Measurements from ENCODE around the gene FAAP20.
A peak's percentile ranks its signal among the peaks of the same experiment; 100 is the strongest.

FAAP20 gene

DNA sequence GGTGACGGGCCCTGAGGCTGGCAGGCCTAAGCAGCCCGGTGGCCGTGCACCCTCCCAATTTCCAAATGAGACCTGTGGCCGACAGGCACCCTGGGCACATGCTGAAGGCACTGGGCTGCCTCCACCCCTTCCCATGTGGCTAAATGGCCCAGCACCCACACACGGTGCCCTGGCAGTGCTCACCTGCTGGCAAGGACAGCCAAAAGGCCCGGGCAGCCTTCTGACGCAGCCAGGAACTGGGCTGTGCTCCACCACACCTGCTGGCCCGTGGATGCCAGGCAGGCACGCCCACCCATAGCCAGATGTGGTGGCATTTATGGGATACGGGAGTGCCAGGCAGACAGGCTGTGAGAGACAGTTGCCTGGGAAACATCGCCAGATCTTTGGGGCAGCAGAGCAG is 4.0 kb upstream of the FAAP20 start:
- Mint-ChIP-seq H3K4me3 (peak overlapping the region; percentile 90), H3K36me3 (ENCODE audit: low read depth) (no peaks in the 10 kb centered on the region), H3K27me3 (no peaks in the 10 kb centered on the region), H3K4me1 (ENCODE audit: low read depth) (peaks cover 25% of the 10 kb centered on the region), H3K27ac (peak overlapping the region; percentile 92), H3K9me3 (no peaks in the 10 kb centered on the region)
- no peak for DNase-seq

DNA sequence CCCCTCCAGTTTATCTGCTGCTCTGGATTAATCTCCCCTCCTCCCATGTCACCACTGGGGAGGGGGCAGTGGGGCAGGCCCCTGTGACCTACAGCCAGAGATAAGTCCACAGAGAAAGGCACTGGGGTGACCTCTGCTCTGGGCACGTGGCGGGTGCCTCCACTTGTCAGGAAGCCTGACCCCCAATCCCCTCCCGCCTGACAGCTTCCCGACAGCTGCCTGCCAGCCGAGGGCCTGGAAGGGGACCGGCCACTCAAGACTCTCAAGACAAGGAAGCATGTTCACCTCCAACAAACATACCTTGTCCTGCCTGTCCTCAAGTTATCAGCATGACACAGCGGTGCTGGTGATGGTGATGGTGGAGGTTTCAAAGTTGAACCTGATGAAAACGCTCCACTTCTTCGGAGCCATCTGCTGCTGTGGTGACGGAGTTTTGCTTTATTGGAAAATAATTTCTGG is 3.2 kb upstream of the FAAP20 start:
- Mint-ChIP-seq H3K27me3 (no peaks in the 10 kb centered on the region), H3K4me1 (ENCODE audit: low read depth) (peaks cover 31% of the 10 kb centered on the region), H3K4me3 (no peak overlapping the region), H3K9me3 (no peaks in the 10 kb centered on the region), H3K36me3 (ENCODE audit: low read depth) (peaks cover 3% of the 10 kb centered on the region), H3K27ac (peak overlapping the region; percentile 92)
- DNase-seq: no peak

DNA sequence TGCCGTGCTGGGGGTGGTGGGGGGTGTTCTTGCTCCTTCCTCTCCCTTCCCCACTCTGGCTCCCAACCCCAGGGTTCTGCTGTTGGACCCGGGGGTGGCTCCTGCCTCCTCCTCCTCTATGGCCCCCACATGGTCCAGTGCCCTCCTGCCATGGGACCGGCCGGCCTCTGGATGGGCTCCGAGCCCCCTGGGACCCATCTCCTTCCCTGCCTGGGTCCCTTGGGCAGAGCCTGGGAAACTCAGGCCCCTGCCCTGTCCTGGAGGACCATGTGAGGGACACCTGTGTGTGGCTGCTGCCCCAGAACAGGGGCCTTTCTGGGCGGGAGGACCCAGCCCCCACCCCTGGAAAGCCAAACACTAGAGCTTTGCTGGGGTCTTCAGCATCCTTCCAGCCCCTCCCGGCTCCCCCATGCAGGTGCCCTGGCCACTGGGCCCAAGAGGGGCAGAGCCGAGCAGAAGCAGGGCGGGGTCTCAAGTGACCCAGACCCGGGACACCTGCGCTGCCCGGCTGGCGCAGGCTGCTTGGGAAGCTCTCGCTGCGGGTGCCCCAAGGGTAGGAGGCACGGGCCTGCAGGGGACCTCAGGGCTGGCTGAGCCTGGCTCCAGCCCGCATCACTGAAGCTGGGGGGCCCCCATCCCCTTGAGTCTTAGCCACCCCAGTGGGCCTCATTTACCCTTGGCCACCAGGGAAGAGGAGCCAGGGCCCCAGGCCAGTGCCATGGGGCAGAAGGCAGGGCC is 2.5 kb upstream of the FAAP20 start:
- H3K4me1 Mint-ChIP-seq (ENCODE audit: low read depth): peaks cover 34% of the 10 kb centered on the region
- DNase-seq: no peak
- peaks cover 7% of the 10 kb centered on the region for H3K36me3 Mint-ChIP-seq (ENCODE audit: low read depth)
- no peak overlapping the region for H3K27ac Mint-ChIP-seq
- H3K27me3 Mint-ChIP-seq: no peaks in the 10 kb centered on the region
- no peaks in the 10 kb centered on the region for H3K9me3 Mint-ChIP-seq
- H3K4me3 Mint-ChIP-seq: no peak overlapping the region

DNA sequence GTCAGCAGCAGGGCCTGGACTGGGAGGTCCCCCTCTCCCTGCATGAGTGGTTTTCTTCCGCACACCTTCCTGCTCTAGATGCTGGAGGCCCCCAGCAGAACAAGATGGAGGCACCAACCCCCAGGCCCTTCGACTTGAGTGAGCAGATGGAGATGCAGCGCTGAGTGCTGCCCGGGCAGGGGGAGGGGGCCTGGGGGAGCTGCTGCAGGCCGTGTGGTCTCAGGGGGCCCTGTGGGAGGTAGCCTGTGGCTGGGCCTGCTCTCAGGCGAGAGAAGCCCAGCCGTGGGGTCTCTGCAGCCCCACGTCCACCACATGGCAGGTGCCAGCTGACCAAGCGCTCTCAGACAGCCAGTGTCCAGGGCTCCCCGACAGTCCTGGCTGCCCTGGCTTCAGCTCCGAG is 1.2 kb upstream of the FAAP20 start:
- no peaks in the 10 kb centered on the region for H3K9me3 Mint-ChIP-seq
- peaks cover 40% of the 10 kb centered on the region for H3K4me1 Mint-ChIP-seq (ENCODE audit: low read depth)
- no peak for DNase-seq
- H3K27me3 Mint-ChIP-seq: no peaks in the 10 kb centered on the region
- peak overlapping the region; percentile 95 for H3K27ac Mint-ChIP-seq
- peaks cover 10% of the 10 kb centered on the region for H3K36me3 Mint-ChIP-seq (ENCODE audit: low read depth)
- H3K4me3 Mint-ChIP-seq: no peak overlapping the region

DNA sequence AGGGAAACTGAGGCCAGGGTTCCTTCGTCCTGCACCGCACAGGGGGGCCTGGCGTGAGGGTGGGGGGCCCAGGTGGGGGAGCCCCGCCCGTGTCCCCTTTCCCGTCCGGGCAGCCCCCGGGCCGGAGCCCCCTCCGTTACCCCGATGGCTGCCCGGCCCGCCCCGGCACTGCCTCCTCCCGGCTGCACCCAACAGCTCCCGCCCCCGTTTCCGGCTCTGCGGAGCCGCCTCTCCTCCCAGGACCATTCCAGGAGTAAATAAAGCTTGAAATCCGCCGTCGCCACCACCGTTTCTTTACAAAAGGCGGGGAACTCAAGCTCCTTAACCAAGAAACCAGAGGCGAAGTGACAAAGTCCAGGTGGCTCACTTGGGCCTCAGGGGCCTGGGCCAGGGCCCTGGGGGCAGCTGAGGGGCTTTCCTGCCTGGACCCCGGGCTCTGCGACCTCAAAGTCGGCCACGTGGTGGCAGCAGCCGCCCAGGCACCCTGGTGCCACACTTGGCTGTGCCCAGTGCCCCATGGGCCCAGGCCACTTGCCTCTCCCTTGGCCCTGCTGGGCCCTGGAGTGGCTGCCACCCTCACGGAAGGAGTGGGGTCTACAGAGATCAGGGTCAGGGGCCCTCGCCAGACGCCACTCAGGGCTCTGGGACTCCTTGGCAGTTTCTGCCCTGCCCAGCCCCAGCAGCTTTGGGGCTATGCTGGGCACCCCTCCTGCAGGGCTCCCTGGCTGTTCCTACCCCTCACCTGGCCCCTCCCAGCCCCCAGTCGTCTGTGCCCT is 514 bp upstream of the FAAP20 start:
- Mint-ChIP-seq H3K4me3 (peak overlapping the region; percentile 83), H3K27me3 (no peaks in the 10 kb centered on the region), H3K27ac (peak overlapping the region; percentile 95), H3K9me3 (no peaks in the 10 kb centered on the region), H3K4me1 (ENCODE audit: low read depth) (peaks cover 44% of the 10 kb centered on the region), H3K36me3 (ENCODE audit: low read depth) (peaks cover 13% of the 10 kb centered on the region)
- DNase-seq: peak; percentile 95

DNA sequence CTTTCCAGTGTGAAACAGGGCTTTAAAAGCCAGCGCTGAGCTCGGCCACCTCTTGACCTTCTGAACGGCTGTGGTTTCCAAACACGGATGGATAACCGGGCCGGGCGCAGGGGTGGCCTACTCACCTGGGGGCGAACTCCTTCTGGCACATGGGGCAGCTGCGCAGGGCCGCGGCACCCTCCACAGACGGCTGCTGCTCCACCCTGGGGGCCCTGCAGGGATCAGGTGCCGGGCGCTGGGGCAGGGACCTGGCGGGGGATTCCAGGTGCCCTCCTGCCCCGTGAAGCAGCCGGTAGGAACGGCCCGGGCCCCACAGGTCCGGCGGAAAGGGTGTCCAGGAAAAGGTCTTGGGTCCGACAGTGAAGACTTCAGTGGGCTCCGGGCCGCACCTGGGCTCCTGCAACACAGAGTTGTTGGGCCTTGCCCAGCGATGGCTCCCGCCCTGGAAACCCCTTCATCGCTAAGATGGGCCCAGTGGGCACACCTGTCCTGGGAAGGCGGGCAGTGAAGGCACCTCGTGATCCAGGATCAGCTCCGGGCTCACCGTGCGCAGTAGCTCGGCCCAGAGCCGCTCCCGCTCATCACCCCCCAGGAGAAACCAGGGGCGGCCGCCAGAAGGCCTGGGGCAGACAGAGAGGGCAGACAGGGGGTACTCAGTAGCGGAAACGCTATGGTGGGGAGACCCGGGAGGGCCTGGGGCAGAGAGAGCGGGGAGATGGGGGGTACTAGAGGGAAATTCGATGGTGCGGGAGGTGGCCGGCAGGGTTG is 874 bp downstream of the FAAP20 start:
- no peaks in the 10 kb centered on the region for H3K9me3 Mint-ChIP-seq
- peak overlapping the region; percentile 77 for H3K27ac Mint-ChIP-seq
- H3K36me3 Mint-ChIP-seq (ENCODE audit: low read depth): peaks cover 19% of the 10 kb centered on the region
- peaks cover 39% of the 10 kb centered on the region for H3K4me1 Mint-ChIP-seq (ENCODE audit: low read depth)
- DNase-seq: no peak
- no peaks in the 10 kb centered on the region for H3K27me3 Mint-ChIP-seq
- peak overlapping the region; percentile 80 for H3K4me3 Mint-ChIP-seq

DNA sequence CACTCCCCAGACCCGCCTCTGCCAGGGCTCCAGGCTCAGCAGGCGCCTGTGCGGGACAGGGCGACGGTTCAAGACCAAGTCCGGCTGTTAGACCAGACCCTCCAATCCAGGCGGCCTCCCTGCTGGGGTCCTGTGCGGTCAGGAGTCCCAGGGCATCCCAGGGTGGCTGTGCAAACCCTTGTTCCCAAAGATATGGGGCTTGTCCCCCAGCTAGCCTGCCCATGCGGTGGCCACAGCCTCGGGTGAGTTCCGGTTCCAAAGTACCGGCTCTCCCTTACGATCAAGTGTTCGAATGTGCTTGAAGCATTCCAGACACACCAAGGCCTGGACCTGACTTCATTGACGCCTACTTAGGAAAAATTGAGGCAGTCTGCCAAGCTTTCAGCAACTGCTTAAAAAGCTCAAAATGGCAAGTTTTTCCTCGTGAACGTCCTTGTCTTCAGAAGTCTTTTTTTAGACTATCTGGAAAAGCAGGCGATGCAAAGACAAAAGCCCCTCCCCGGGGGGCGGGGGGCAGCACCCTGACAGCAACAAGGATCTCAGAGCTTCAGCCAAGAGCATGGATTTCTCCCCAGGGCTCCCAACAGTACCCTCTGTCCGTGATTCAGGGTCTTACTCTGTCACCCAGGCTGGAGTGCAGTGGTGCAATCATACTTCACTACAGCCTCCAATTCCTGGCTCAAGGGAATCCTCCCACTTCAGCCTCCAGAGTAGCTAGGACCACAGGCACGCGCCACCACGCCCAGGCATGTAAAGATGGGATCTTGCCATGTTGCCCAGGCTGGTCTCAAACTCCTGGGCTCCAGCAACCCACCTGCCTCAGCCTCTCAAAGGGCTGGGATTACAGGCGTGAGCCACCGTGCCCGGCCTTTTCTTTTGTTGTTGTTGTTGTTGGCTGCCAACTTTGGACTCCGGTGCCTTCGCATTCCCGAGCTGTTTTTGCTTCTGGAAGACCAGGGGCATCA is 2.3 kb downstream of the FAAP20 start:
- Mint-ChIP-seq H3K9me3 (no peaks in the 10 kb centered on the region), H3K4me1 (ENCODE audit: low read depth) (peaks cover 30% of the 10 kb centered on the region), H3K27me3 (no peaks in the 10 kb centered on the region), H3K36me3 (ENCODE audit: low read depth) (peaks cover 24% of the 10 kb centered on the region), H3K4me3 (peak overlapping the region; percentile 80), H3K27ac (peak overlapping the region; percentile 78)
- DNase-seq: no peak

DNA sequence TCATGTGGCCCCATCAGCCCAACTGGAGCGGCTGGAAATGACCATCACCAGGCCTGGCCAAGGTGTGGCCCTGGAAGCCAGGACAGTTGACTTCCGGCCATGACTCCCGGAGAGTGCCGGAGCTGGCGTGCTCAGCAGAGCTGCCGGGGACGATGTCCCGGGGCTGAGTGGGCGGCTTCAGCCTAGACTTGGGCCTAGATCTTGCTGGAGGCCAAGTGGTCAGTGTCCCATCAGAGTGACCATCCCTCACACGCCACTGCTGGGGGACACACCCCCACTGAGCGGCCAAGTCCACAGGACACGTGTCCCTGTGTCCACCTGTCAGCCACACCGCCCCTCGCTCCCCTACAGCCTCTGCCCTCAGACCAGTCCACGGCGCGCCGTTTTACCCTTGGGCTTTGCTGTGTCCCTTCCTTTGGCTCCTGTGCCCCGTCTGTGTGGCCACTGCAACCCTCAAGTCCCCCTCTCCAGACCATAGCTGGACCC is 4.0 kb downstream of the FAAP20 start:
- H3K9me3 Mint-ChIP-seq: no peaks in the 10 kb centered on the region
- H3K27ac Mint-ChIP-seq: peak overlapping the region; percentile 50
- no peak for DNase-seq
- no peaks in the 10 kb centered on the region for H3K27me3 Mint-ChIP-seq
- H3K36me3 Mint-ChIP-seq (ENCODE audit: low read depth): peaks cover 33% of the 10 kb centered on the region
- H3K4me1 Mint-ChIP-seq (ENCODE audit: low read depth): peaks cover 32% of the 10 kb centered on the region
- peak overlapping the region; percentile 44 for H3K4me3 Mint-ChIP-seq

DNA sequence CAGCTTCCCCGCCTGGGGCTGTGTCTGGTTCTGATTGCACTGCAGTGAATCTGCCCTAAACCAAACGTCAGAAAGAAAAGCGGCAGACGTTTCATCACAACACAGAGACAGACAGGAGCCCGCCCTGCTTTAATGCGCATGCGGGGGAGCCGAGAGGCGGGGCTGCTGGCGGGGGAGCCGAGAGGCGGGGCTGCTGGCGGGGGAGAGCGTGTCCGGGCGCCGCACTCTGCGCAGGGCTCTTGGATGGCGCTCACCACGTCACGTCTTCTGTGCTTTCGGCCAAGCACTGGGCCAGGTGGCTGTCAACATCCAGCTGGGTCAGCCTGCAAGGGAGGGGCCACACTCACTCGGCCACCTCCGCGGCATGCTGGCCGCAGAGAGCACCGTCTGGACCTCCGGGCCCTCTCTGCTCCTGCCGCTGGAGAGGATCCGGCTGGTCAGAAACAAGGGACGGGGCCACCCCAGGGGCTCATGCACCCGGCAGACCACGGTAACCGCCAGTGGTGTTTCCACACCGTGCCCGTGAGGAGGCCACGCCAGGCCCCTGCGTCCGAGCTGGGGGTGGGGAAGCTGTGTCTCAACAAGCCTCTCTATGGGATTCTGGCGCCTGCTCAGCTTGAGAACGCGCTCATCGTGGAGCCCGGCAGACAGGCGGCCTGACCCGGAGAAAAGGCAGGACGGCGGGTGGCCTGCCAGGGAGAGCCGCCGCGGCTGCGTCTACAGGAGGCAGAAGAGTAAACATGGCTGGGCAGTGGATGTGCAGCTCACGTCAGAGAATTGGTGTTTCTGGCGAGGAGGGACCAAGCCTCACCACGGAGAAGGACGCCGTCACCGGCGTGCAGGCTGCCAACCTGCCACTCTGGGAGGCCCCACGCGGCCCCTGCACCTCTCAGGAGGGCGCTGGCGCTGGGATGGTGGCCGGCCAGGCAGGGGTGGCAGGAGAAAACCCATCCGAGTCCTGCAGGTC is 4.8 kb downstream of the FAAP20 start:
- H3K27ac Mint-ChIP-seq: peak overlapping the region; percentile 91
- DNase-seq: peak; percentile 94
- peaks cover 34% of the 10 kb centered on the region for H3K4me1 Mint-ChIP-seq (ENCODE audit: low read depth)
- H3K9me3 Mint-ChIP-seq: no peaks in the 10 kb centered on the region
- H3K36me3 Mint-ChIP-seq (ENCODE audit: low read depth): peaks cover 39% of the 10 kb centered on the region
- H3K4me3 Mint-ChIP-seq: peak overlapping the region; percentile 79
- no peaks in the 10 kb centered on the region for H3K27me3 Mint-ChIP-seq

DNA sequence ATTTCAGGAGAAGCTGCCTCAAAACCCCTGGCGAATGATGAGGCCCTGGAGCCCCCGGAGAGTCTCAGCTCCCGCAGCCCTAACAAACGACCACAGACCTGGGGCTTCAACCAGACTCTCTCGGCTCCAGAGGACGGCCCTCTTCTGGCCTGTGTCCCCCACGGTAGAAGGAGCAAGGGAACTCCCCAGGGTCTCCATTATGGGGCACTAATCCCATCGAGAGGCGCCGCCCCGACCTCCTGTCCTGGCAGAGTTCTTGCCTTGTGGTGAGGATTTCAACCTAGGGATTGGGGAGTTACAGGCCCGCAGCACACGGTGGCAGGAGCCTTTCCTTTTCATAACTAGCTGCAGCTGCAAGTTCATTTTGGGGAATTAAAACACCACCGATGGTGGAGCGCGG is 6.2 kb downstream of the FAAP20 start:
- H3K4me3 Mint-ChIP-seq: no peak overlapping the region
- no peaks in the 10 kb centered on the region for H3K9me3 Mint-ChIP-seq
- peaks cover 45% of the 10 kb centered on the region for H3K36me3 Mint-ChIP-seq (ENCODE audit: low read depth)
- no peaks in the 10 kb centered on the region for H3K27me3 Mint-ChIP-seq
- no peak overlapping the region for H3K27ac Mint-ChIP-seq
- peaks cover 31% of the 10 kb centered on the region for H3K4me1 Mint-ChIP-seq (ENCODE audit: low read depth)
- no peak for DNase-seq

DNA sequence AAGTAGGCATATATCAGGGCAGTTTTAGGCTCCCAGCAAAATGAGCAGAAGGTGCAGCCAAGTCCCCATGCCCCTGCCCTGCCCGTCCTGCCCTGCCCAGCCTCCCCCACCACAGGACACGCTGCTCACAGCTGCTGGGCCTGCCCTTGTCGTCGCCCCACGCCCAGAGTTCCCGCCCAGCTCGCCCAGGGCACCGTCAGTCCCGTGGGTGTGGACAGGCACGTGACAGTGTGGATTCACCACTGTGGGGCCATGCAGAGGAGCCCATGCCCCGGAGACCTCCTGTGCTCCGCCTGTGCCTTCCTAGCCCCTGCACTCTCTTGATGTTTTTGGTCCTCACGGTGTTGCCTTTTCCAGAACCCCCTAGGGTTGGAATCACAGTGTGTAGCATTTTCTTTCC is 7.0 kb downstream of the FAAP20 start:
- Mint-ChIP-seq H3K4me3 (no peak overlapping the region), H3K27ac (no peak overlapping the region), H3K9me3 (no peaks in the 10 kb centered on the region), H3K4me1 (ENCODE audit: low read depth) (peaks cover 24% of the 10 kb centered on the region), H3K36me3 (ENCODE audit: low read depth) (peaks cover 42% of the 10 kb centered on the region), H3K27me3 (no peaks in the 10 kb centered on the region)
- no peak for DNase-seq

DNA sequence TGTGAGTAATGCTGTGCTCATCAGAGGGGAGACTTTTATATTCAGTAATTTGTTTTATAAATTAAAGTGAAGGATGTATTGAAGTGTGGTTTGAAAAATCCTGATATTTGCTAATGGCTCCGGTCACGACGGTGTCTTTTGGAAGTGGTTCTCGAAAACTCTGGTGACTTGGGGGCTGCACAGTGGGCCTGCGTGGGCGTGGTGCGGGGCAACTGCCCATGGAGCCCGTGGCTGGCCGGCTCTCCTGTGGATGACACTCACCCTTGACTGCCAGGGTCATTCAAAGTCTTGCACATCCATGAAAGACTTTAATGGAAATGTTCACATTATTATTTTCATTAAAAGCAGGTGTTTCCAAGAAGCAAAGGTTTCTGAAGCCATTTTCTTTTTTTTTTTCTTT is 7.7 kb downstream of the FAAP20 start:
- Mint-ChIP-seq H3K4me3 (no peak overlapping the region), H3K4me1 (ENCODE audit: low read depth) (peaks cover 22% of the 10 kb centered on the region), H3K9me3 (no peaks in the 10 kb centered on the region), H3K27ac (no peak overlapping the region), H3K27me3 (no peaks in the 10 kb centered on the region), H3K36me3 (ENCODE audit: low read depth) (peaks cover 40% of the 10 kb centered on the region)
- DNase-seq: no peak

Measured in activated T-cell treated with anti-CD3 and anti-CD28 coated beads, Interleukin-2, amount 50 U/mL, for 24 hours (primary cell).